Measurements from ENCODE around the gene HSPA1A. TPM values are rescaled to one million over a fixed set of nuclear protein-coding genes. Genes with fewer than 3 reads are reported as not detected.
A peak's percentile ranks its signal among the peaks of the same experiment; 100 is the strongest.
"Not testable (repeated sequence)": the region's sequence is repeated elsewhere in the genome, so short reads cannot be mapped to it uniquely, and the experiment has no call there.

Gene HSPA1A
- total RNA-seq, 1 donor: 16.6 TPM

GRCh38 chr6:31794866-31795615 lies 20.3 kb upstream of the HSPA1A start:
- H3K4me3 ChIP-seq (ENCODE audit: low read length): peak overlapping the region; percentile 94
- peaks cover 51% of the 10 kb centered on the region for H3K4me1 ChIP-seq (ENCODE audit: insufficient read depth, low read length)

GRCh38 chr6:31795616-31796298 lies 19.6 kb upstream of the HSPA1A start, which contains the start of gene VARS1:
Gene VARS1 (minus strand): TSS chr6:31795752. CDS start chr6:31795217, 535 bp downstream.
- H3K4me1 ChIP-seq (ENCODE audit: insufficient read depth, low read length): peaks cover 47% of the 10 kb centered on the region
- no peaks in the 10 kb centered on the region for H3K27me3 ChIP-seq (ENCODE audit: insufficient read depth, low read length)
- no peaks in the 10 kb centered on the region for H3K9me3 ChIP-seq (ENCODE audit: low read depth, low read length)
- H3K4me3 ChIP-seq (ENCODE audit: low read length): peak within 1 kb of the TSS; percentile 94

More at GRCh38 chr6:31794866-31795615, 20.3 kb upstream of the HSPA1A start:
- no peaks in the 10 kb centered on the region for H3K9me3 ChIP-seq (ENCODE audit: low read depth, low read length)
- no peaks in the 10 kb centered on the region for H3K27me3 ChIP-seq (ENCODE audit: insufficient read depth, low read length)

- H3K9me3 ChIP-seq (ENCODE audit: low read depth, low read length): no peaks in the 10 kb centered on the region
- peaks cover 43% of the 10 kb centered on the region for H3K4me1 ChIP-seq (ENCODE audit: insufficient read depth, low read length)
- H3K4me3 ChIP-seq (ENCODE audit: low read length): no peak overlapping the region
- H3K27me3 ChIP-seq (ENCODE audit: insufficient read depth, low read length): no peaks in the 10 kb centered on the region
Measured at GRCh38 chr6:31796993-31797385, 18.4 kb upstream of the HSPA1A start.

- peaks cover 43% of the 10 kb centered on the region for H3K4me1 ChIP-seq (ENCODE audit: insufficient read depth, low read length)
- no peaks in the 10 kb centered on the region for H3K9me3 ChIP-seq (ENCODE audit: low read depth, low read length)
- H3K27me3 ChIP-seq (ENCODE audit: insufficient read depth, low read length): no peaks in the 10 kb centered on the region
- H3K4me3 ChIP-seq (ENCODE audit: low read length): no peak overlapping the region
Measured at GRCh38 chr6:31797588-31797987, 17.8 kb upstream of the HSPA1A start.

- Histone ChIP-seq H3K27me3 (ENCODE audit: insufficient read depth, low read length) (no peaks in the 10 kb centered on the region), H3K4me3 (ENCODE audit: low read length) (no peak overlapping the region), H3K4me1 (ENCODE audit: insufficient read depth, low read length) (peaks cover 31% of the 10 kb centered on the region), H3K9me3 (ENCODE audit: low read depth, low read length) (no peaks in the 10 kb centered on the region)
Measured at GRCh38 chr6:31799781-31800180, 15.6 kb upstream of the HSPA1A start.

- peaks cover 35% of the 10 kb centered on the region for H3K4me1 ChIP-seq (ENCODE audit: insufficient read depth, low read length)
- H3K4me3 ChIP-seq (ENCODE audit: low read length); H3K27me3 ChIP-seq (ENCODE audit: insufficient read depth, low read length); H3K9me3 ChIP-seq (ENCODE audit: low read depth, low read length): not testable (repeated sequence)
Measured at GRCh38 chr6:31801031-31801927, 14.1 kb upstream of the HSPA1A start.

- Histone ChIP-seq H3K4me1 (ENCODE audit: insufficient read depth, low read length) (peaks cover 24% of the 10 kb centered on the region), H3K27me3 (ENCODE audit: insufficient read depth, low read length) (no peaks in the 10 kb centered on the region), H3K4me3 (ENCODE audit: low read length) (peak overlapping the region; percentile 79), H3K9me3 (ENCODE audit: low read depth, low read length) (no peaks in the 10 kb centered on the region)
Measured at GRCh38 chr6:31805939-31806469, 9.3 kb upstream of the HSPA1A start.

- Histone ChIP-seq H3K4me3 (ENCODE audit: low read length) (peak within 1 kb of the TSS; percentile 79), H3K27me3 (ENCODE audit: insufficient read depth, low read length) (no peaks in the 10 kb centered on the region), H3K4me1 (ENCODE audit: insufficient read depth, low read length) (peaks cover 24% of the 10 kb centered on the region), H3K9me3 (ENCODE audit: low read depth, low read length) (no peaks in the 10 kb centered on the region)
Measured at GRCh38 chr6:31806470-31807272, 8.7 kb upstream of the HSPA1A start, which contains the start of gene LSM2. Gene LSM2 (minus strand): TSS chr6:31806966. CDS start chr6:31806757, 209 bp downstream.

- not testable (repeated sequence) for H3K4me3 ChIP-seq (ENCODE audit: low read length); H3K9me3 ChIP-seq (ENCODE audit: low read depth, low read length); H3K27me3 ChIP-seq (ENCODE audit: insufficient read depth, low read length)
- peaks cover 41% of the 10 kb centered on the region for H3K4me1 ChIP-seq (ENCODE audit: insufficient read depth, low read length)
Measured at GRCh38 chr6:31808599-31808998, 6.7 kb upstream of the HSPA1A start.

GRCh38 chr6:31811645-31812044 lies 3.7 kb upstream of the HSPA1A start:
- no peaks in the 10 kb centered on the region for H3K9me3 ChIP-seq (ENCODE audit: low read depth, low read length)
- H3K27me3 ChIP-seq (ENCODE audit: insufficient read depth, low read length): no peaks in the 10 kb centered on the region
- no peak overlapping the region for H3K4me3 ChIP-seq (ENCODE audit: low read length)
- peaks cover 31% of the 10 kb centered on the region for H3K4me1 ChIP-seq (ENCODE audit: insufficient read depth, low read length)

- Histone ChIP-seq H3K4me1 (ENCODE audit: insufficient read depth, low read length) (peaks cover 31% of the 10 kb centered on the region), H3K27me3 (ENCODE audit: insufficient read depth, low read length) (no peaks in the 10 kb centered on the region), H3K9me3 (ENCODE audit: low read depth, low read length) (no peaks in the 10 kb centered on the region), H3K4me3 (ENCODE audit: low read length) (no peak overlapping the region)
Measured at GRCh38 chr6:31813465-31813849, 1.9 kb upstream of the HSPA1A start.

GRCh38 chr6:31814677-31815024 lies 692 bp upstream of the HSPA1A start:
- peak overlapping the region; percentile 64 for H3K4me3 ChIP-seq (ENCODE audit: low read length)
- H3K27me3 ChIP-seq (ENCODE audit: insufficient read depth, low read length): no peaks in the 10 kb centered on the region
- peaks cover 43% of the 10 kb centered on the region for H3K4me1 ChIP-seq (ENCODE audit: insufficient read depth, low read length)
- no peaks in the 10 kb centered on the region for H3K9me3 ChIP-seq (ENCODE audit: low read depth, low read length)

- Histone ChIP-seq H3K4me1 (ENCODE audit: insufficient read depth, low read length) (peaks cover 62% of the 10 kb centered on the region), H3K4me3 (ENCODE audit: low read length) (peak overlapping the region; percentile 67)
- not testable (repeated sequence) for H3K9me3 ChIP-seq (ENCODE audit: low read depth, low read length); H3K27me3 ChIP-seq (ENCODE audit: insufficient read depth, low read length)
Measured at GRCh38 chr6:31817133-31817928, 2.0 kb downstream of the HSPA1A start.
